Measurements from ENCODE around the gene KCNIP4. TPM values are rescaled to one million over a fixed set of nuclear protein-coding genes. Genes with fewer than 3 reads are reported as not detected.

The KCNIP4 gene
- total and polyA plus RNA-seq, 2 of the 8 experiments (the other 6 are each of a cell fraction or from before 2014, with no cell fraction given), result 0.06 TPM; not detected in 1

DNA sequence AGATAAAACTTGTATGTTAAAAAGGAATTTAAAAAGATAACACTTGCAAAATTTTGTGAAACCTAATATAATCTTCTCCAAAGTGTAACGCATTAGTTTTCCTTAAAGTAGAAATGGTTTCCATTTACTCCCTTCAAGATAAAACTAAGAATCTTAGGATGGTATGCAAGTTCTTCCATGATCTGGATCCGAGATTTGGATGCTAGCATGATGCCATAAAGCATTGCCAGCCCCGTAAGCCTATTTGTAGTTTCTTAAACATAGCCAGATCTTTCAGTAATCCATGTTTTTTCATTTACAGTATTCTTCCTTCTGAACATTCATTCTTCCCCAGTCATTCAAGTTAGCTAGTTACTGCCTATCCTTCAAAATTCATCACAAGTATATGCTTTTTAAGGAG lies 572.4 kb downstream of the KCNIP4 start:
- Histone ChIP-seq H3K4me3 (ENCODE audit: extremely low read depth in 1 of 4, insufficient read depth in 2 of 4, low read depth in 3 of 4, low read length in 4 of 4) (no peak overlapping the region), H2BK15ac (ENCODE audit: low read length) (no peak overlapping the region), H3K23me2 (ENCODE audit: low read depth, low read length) (no peaks in the 10 kb centered on the region), H2BK120ac (replicated peaks; ENCODE audit: low read depth, low read length) (no peak overlapping the region), H2AFZ (ENCODE audit: low read length) (no peak overlapping the region), H3K23ac (ENCODE audit: insufficient read length) (no peak overlapping the region), H2BK5ac (ENCODE audit: low read depth, low read length) (no peak overlapping the region), H2AK5ac (ENCODE audit: low read depth, low read length) (no peak overlapping the region), H3K79me2 (ENCODE audit: control insufficient read depth in 1 of 2, insufficient read depth in 2 of 2, low read length in 2 of 2) (no peaks in the 10 kb centered on the region), H3K4me2 (ENCODE audit: insufficient read depth in 1 of 2, low read depth in 2 of 2, low read length in 2 of 2) (no peak overlapping the region), H2BK12ac (ENCODE audit: low read depth, low read length) (no peak overlapping the region), H3K27me3 (replicated peaks in 1 of 4; ENCODE audit: control insufficient read depth in 3 of 4, extremely low read depth in 1 of 4, insufficient read depth in 3 of 4, low read length in 3 of 4) (no peaks in the 10 kb centered on the region), H3K79me1 (ENCODE audit: low read depth, low read length) (no peaks in the 10 kb centered on the region), H3K9me3 (ENCODE audit: insufficient read depth in 2 of 2, low read depth in 1 of 2, low read length in 1 of 2) (no peaks in the 10 kb centered on the region), H4K8ac (ENCODE audit: extremely low read depth, insufficient read depth, low read length) (no peak overlapping the region), H3K9ac (replicated peaks in 1 of 4; ENCODE audit: extremely low read depth in 1 of 4, low read depth in 3 of 4, low read length in 3 of 4) (no peak overlapping the region), H3K56ac (replicated peaks; ENCODE audit: insufficient read length, low read depth, low read length) (no peak overlapping the region), H3K14ac (ENCODE audit: insufficient read length) (no peak overlapping the region), H4K91ac (replicated peaks; ENCODE audit: insufficient read length, low read length) (no peak overlapping the region), H3K36me3 (ENCODE audit: control insufficient read depth in 2 of 4, insufficient read depth in 4 of 4, low read length in 3 of 4) (no peaks in the 10 kb centered on the region), H2BK20ac (ENCODE audit: low read length) (no peak overlapping the region), H3K18ac (ENCODE audit: extremely low read depth, low read length) (no peak overlapping the region), H3K27ac (ENCODE audit: low read depth, low read length) (no peak overlapping the region), H3K4ac (replicated peaks; ENCODE audit: insufficient read length, low read depth, low read length) (no peak overlapping the region), H3K4me1 (replicated peaks in 1 of 4; ENCODE audit: control insufficient read depth in 3 of 4, insufficient read depth in 4 of 4, low read length in 3 of 4) (no peaks in the 10 kb centered on the region; a peak in 1 of 7 replicates), H4K20me1 (replicated peaks in 1 of 2; ENCODE audit: control insufficient read depth in 1 of 2, insufficient read depth in 2 of 2, low read length in 2 of 2) (no peaks in the 10 kb centered on the region), H4K5ac (ENCODE audit: insufficient read length, low read depth, low read length) (no peak overlapping the region)
- 98% methylated on average over 3 of the region's 3 CpGs; no CpG with 5 or more reads in 1 of the 2 experiments for WGBS, 2 experiments (ENCODE audit: extremely low coverage in 1 of 2, insufficient coverage in 1 of 2, insufficient read length in 1 of 2, insufficient replicate concordance in 2 of 2, low coverage in 1 of 2, low lambda C conversion rate in 2 of 2, missing lambda C conversion rate in 1 of 2)
- CTCF ChIA-PET (ENCODE audit: partially characterized antibody), result no interaction called here
- no peak for FAIRE-seq
- DNase-seq (ENCODE audit: low read depth in 1 of 2, low spot score in 2 of 2), result no peak
- POLR2A ChIA-PET (ENCODE audit: partially characterized antibody), result no interaction called here
- TF ChIP-seq SIX5 (IDR thresholded peaks at IDR 0.05; ENCODE audit: low read depth, low read length) (no peak), JUND (IDR thresholded peaks at IDR 0.05; ENCODE audit: low read length) (no peak), POLR2A (IDR thresholded peaks at IDR 0.05; ENCODE audit: control extremely low read depth in 1 of 2, low read depth in 2 of 2, low read length in 2 of 2) (no peak), PHF8 (conservative IDR thresholded peaks at IDR 0.05; ENCODE audit: low read depth, low read length) (no peak), TCF12 (IDR thresholded peaks at IDR 0.05; ENCODE audit: low read depth, low read length) (no peak), CBX8 (IDR thresholded peaks at IDR 0.05; ENCODE audit: borderline replicate concordance, low read depth, low read length) (no peak), SP1 (IDR thresholded peaks at IDR 0.05; ENCODE audit: low read depth, low read length) (no peak), TAF1 (IDR thresholded peaks at IDR 0.05; ENCODE audit: low read depth, low read length) (no peak), SP4 (IDR thresholded peaks at IDR 0.05; ENCODE audit: low read length) (no peak)
- TF ChIP-seq, protein P1, sequence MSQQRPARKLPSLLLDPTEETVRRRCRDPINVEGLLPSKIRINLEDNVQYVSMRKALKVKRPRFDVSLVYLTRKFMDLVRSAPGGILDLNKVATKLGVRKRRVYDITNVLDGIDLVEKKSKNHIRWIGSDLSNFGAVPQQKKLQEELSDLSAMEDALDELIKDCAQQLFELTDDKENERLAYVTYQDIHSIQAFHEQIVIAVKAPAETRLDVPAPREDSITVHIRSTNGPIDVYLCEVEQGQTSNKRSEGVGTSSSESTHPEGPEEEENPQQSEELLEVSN (IDR thresholded peaks at IDR 0.05), result no peak

Data from H1 (cell line).